IMR-90 (cell line): ENCODE measurements around the gene LYSMD2. TPM values are rescaled to one million over a fixed set of nuclear protein-coding genes. Genes with fewer than 3 reads are reported as not detected.

Experiments
- ATAC-seq: fragments of 200-7000 bp; cut with Tn5 transposase; 2 replicates; pipeline ENCODE4 v1.9.1; 2020; ENCODE audit warnings: low read depth, mild to moderate bottlenecking, moderate library complexity
- BruUV-seq: library from RNA; stranded (reverse); fragments of 400-500 nt; replicated peaks from 2 replicates; lab custom pipeline; 2021; lab: Mats Ljungman, UMichigan
- CTCF ChIA-PET: fragments of 300-600 bp; formaldehyde crosslinking; extraction: SDS; loops from one replicate; lab custom pipeline; 2021; ENCODE audit warnings: antibody characterized with exemption; lab: Yijun Ruan, JAX
- POLR2A ChIA-PET: fragments of 300-600 bp; sonication (Branson Sonifier 250); formaldehyde crosslinking; loops from one replicate; lab custom pipeline; 2022; ENCODE audit warnings: antibody characterized with exemption; ENCODE audit not compliant: unreplicated experiment; lab: Charles Lee
- DNase-seq: peaks from one replicate; pipeline ENCODE4 v3.0.0; 2013
- H2AFZ ChIP-seq: replicated peaks from 2 replicates; pipeline ENCODE3; 2013; ENCODE audit warnings: low read length, mild to moderate bottlenecking; ENCODE audit not compliant: poor library complexity
- H2AK5ac ChIP-seq: 2 replicates; pipeline ENCODE4 v1.6.1; 2013; ENCODE audit warnings: low read depth, low read length, inconsistent platforms
- H2AK9ac ChIP-seq: replicated peaks from 2 replicates; pipeline ENCODE3; 2013; ENCODE audit warnings: mild to moderate bottlenecking, low read depth, low read length, moderate library complexity; ENCODE audit not compliant: poor library complexity
- H2BK120ac ChIP-seq: 2 replicates; pipeline ENCODE4 v1.6.1; 2013; ENCODE audit warnings: low read depth, low read length, inconsistent platforms
- H2BK15ac ChIP-seq: 3 replicates; pipeline ENCODE4 v1.6.1; 2013; ENCODE audit warnings: low read depth, low read length, inconsistent platforms
- H2BK20ac ChIP-seq: 2 replicates; pipeline ENCODE4 v1.6.1; 2013; ENCODE audit warnings: low read depth, mild to moderate bottlenecking, inconsistent platforms, low read length, moderate library complexity
- H2BK5ac ChIP-seq: 2 replicates; pipeline ENCODE4 v1.6.1; 2013; ENCODE audit warnings: mild to moderate bottlenecking, low read depth, low read length, inconsistent platforms; ENCODE audit not compliant: poor library complexity, severe bottlenecking
- H3K14ac ChIP-seq: replicated peaks from 2 replicates; pipeline ENCODE4 v1.6.1; 2013; ENCODE audit warnings: low read depth, low read length, inconsistent platforms
- H3K18ac ChIP-seq: 2 replicates; pipeline ENCODE4 v1.6.1; 2013; ENCODE audit warnings: low read depth, low read length, control low read depth
- H3K23ac ChIP-seq: 2 replicates; pipeline ENCODE4 v1.6.1; 2013; ENCODE audit warnings: low read depth, low read length, inconsistent platforms
- H3K27ac ChIP-seq: 2 replicates; pipeline ENCODE4 v1.5.1; 2013; ENCODE audit warnings: mild to moderate bottlenecking, control low read depth, low read length; ENCODE audit not compliant: insufficient read depth
- H3K27me3 ChIP-seq: 2 replicates; pipeline ENCODE4 v1.6.1; 2013; ENCODE audit warnings: low read length; ENCODE audit not compliant: control insufficient read depth, insufficient read depth
- H3K36me3 ChIP-seq: 2 replicates; pipeline ENCODE4 v1.6.1; 2013; ENCODE audit warnings: low read length, mixed read lengths; ENCODE audit not compliant: control insufficient read depth, insufficient read depth
- H3K4ac ChIP-seq: 2 replicates; pipeline ENCODE4 v1.6.1; 2013; ENCODE audit warnings: low read depth, low read length, inconsistent platforms
- H3K4me1 ChIP-seq: 2 replicates; pipeline ENCODE4 v1.6.1; 2013; ENCODE audit warnings: low read length, mixed read lengths; ENCODE audit not compliant: control insufficient read depth, insufficient read depth
- H3K4me2 ChIP-seq: 2 replicates; pipeline ENCODE4 v1.6.1; 2013; ENCODE audit warnings: low read depth, mild to moderate bottlenecking, control low read depth, low read length, moderate library complexity
- H3K4me3 ChIP-seq: 2 replicates; pipeline ENCODE4 v1.5.1; 2013; ENCODE audit warnings: low read depth, mild to moderate bottlenecking, control low read depth, low read length, moderate library complexity; ENCODE audit not compliant: insufficient read depth
- H3K56ac ChIP-seq: 2 replicates; pipeline ENCODE4 v1.6.1; 2013; ENCODE audit warnings: low read length, inconsistent platforms; ENCODE audit not compliant: insufficient read depth; ENCODE audit errors: extremely low read depth
- H3K79me1 ChIP-seq, 2 experiments: 2 replicates each; pipeline ENCODE4 v1.6.1; 2013; ENCODE audit warnings: low read length in 2 of 2, inconsistent platforms in 1 of 2, low read depth in 1 of 2
- H3K9ac ChIP-seq: 2 replicates; pipeline ENCODE4 v1.6.1; 2013; ENCODE audit warnings: low read depth, low read length, control low read depth
- H3K9me1 ChIP-seq: 2 replicates; pipeline ENCODE4 v1.6.1; 2013; ENCODE audit warnings: low read length, inconsistent platforms; ENCODE audit not compliant: insufficient read depth
- H3K9me3 ChIP-seq: 2 replicates; pipeline ENCODE4 v1.6.1; 2013; ENCODE audit warnings: low read length; ENCODE audit not compliant: control insufficient read depth, insufficient read depth
- H4K20me1 ChIP-seq: 2 replicates; pipeline ENCODE4 v1.6.1; 2013; ENCODE audit warnings: low read length, inconsistent platforms; ENCODE audit not compliant: insufficient read depth
- H4K5ac ChIP-seq: 2 replicates; pipeline ENCODE4 v1.6.1; 2013; ENCODE audit warnings: mild to moderate bottlenecking, low read depth, low read length, control low read depth
- H4K8ac ChIP-seq, 2 experiments: 2 replicates each; pipeline ENCODE4 v1.6.1; 2013; ENCODE audit warnings: low read depth in 2 of 2, low read length in 2 of 2, control low read depth in 1 of 2, inconsistent platforms in 1 of 2
- H4K91ac ChIP-seq: 2 replicates; pipeline ENCODE4 v1.6.1; 2013; ENCODE audit warnings: low read depth, low read length, inconsistent platforms; ENCODE audit not compliant: insufficient read depth
- BHLHE40 ChIP-seq: fragments of 150-350 bp; IDR thresholded peaks from 2 replicates; pipeline ENCODE4 v1.6.1; 2016; ENCODE audit warnings: mild to moderate bottlenecking, low read depth, low read length
- CEBPB ChIP-seq: IDR thresholded peaks from 2 replicates; pipeline ENCODE4 v1.6.1; 2012; ENCODE audit warnings: low read depth, low read length, improper control_type of control experiment
- MXI1 ChIP-seq: IDR thresholded peaks from 2 replicates; pipeline ENCODE4 v1.6.1; 2012; ENCODE audit warnings: low read depth, mild to moderate bottlenecking, low read length, moderate library complexity, borderline replicate concordance
- POLR2A ChIP-seq: IDR thresholded peaks from 2 replicates; pipeline ENCODE4 v1.6.1; 2012; ENCODE audit warnings: mild to moderate bottlenecking, low read depth, low read length
- WGBS, 2 experiments: methylation state at CpG; one replicate each; pipeline versions ENCODE4 v1.1.5 to v1.1.7; 2013; ENCODE audit warnings: missing lambda C conversion rate in 2 of 2; ENCODE audit not compliant: insufficient read length in 1 of 2; ENCODE audit errors: extremely low coverage in 2 of 2; 5-methylcytosine and 5-hydroxymethylcytosine counted together
- dilution Hi-C: fragments of 300-500 bp; cut with HindIII; formaldehyde crosslinking; loops from one replicate; pipeline ENCODE4 v1.14.3; 2018; ENCODE audit warnings: low sequenced_read_pairs; ENCODE audit not compliant: unreplicated experiment
- in situ Hi-C: fragments of 300-500 bp; cut with MboI; formaldehyde crosslinking; loops from 3 replicates; pipeline ENCODE4 v1.14.3; 2019; ENCODE audit warnings: low sequenced_read_pairs, inconsistent platforms, mixed read lengths
- intact Hi-C: fragments of 100-400 bp; cut with micrococcal nuclease; formaldehyde crosslinking; loops from 2 replicates; pipeline ENCODE4 v1.10.0; 2022
- polyA plus RNA-seq, 3 experiments: library from polyadenylated mRNA; depleted of rRNA; stranded (reverse); fragments of >200 nt; gene quantifications; 2 replicates each; pipeline ENCODE4 v1.2.3, GENCODE V29; 2012; ENCODE audit warnings: low replicate concordance in 1 of 3
- total RNA-seq: library from RNA; depleted of rRNA; stranded (reverse); fragments of >200 nt; gene quantifications from 2 replicates; pipeline ENCODE4 v1.2.3, GENCODE V29; 2012
- TF ChIP-seq, protein P1 (sequence below): conservative IDR thresholded peaks from 2 replicates; pipeline ENCODE4 v1.5.1; 2012; ENCODE audit warnings: mild to moderate bottlenecking, low read depth, low read length, improper control_type of control experiment

LYSMD2 gene
- total and polyA plus RNA-seq, 2 of the 4 experiments (the other 2 are of a cell fraction) = 5.9 to 6.0 TPM

DNA sequence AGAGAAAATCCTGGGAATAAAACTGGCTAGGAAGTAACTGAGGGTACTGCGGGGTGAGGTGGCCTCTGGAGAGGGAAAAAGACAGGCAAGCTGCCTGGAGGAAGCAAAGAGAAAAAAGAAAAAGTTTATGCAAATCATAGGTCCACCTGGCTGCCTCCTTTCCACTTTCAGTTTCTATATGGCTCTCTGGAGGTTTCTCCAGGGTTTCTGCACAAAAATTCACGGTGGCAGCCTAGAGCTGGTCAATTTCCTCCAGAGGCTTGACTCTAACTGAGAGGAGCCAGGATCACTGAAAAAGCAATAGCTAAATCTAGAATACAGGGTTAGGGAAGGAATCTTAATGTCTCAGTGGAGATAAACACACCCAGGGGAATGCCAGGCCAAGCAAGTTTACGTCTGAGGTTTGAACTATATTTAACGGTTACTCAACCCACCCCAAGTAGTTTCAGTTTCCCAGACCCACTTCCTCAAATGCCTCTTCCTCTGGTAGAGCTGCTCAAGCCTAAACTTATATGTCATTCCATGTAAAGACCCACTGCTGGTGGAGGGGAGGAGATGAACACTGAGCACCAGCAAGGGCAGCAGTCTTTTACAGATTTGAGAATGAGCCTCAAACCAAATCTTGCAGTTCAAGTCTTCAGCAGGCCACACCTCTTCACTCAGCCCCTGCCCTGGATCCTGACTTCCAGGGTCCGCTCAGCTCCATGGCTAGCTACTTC, 5.7 kb downstream of the LYSMD2 start:
- Histone ChIP-seq H3K4me2 (peak overlapping the region; percentile 75), H2BK15ac (peak overlapping the region; percentile 82), H3K27ac (peak overlapping the region; percentile 55), H2BK5ac (peak overlapping the region; percentile 59), H3K4me3 (peak overlapping the region; percentile 34), H2BK20ac (peak overlapping the region; percentile 70), H3K79me1 (peaks cover 21 to 71% of the 10 kb centered on the region in 2 experiments), H3K4me1 (peaks cover 17% of the 10 kb centered on the region), H3K56ac (peak overlapping the region; percentile 25; the same call in 1 of the 2 replicates), H3K14ac (peak overlapping the region; percentile 62), H2BK120ac (peak overlapping the region; percentile 69), H3K18ac (peak overlapping the region; percentile 73), H2AFZ (peak overlapping the region; percentile 63), H3K9ac (peak overlapping the region; percentile 56), H2AK5ac (peak overlapping the region; percentile 45), H3K27me3 (no peaks in the 10 kb centered on the region), H2AK9ac (peak overlapping the region; percentile 70), H4K91ac (peak overlapping the region; percentile 54; the same call in 1 of the 2 replicates), H4K20me1 (peaks cover 9% of the 10 kb centered on the region; the same call in 1 of the 2 replicates), H3K36me3 (no peaks in the 10 kb centered on the region), H3K23ac (peak overlapping the region; percentile 61; the same call in 1 of the 2 replicates), H3K4ac (peak overlapping the region; percentile 71), H3K9me3 (no peaks in the 10 kb centered on the region), H4K5ac (peak overlapping the region; percentile 55; the same call in 1 of the 2 replicates), H4K8ac (peak overlapping the region; percentile 42 to 81; a peak in 3 of 4 replicates), H3K9me1 (peaks cover 15% of the 10 kb centered on the region)
- intact Hi-C loops (no loop called here), dilution Hi-C loops (no loop called here), in situ Hi-C loops (no loop called here)
- TF ChIP-seq, protein P1, sequence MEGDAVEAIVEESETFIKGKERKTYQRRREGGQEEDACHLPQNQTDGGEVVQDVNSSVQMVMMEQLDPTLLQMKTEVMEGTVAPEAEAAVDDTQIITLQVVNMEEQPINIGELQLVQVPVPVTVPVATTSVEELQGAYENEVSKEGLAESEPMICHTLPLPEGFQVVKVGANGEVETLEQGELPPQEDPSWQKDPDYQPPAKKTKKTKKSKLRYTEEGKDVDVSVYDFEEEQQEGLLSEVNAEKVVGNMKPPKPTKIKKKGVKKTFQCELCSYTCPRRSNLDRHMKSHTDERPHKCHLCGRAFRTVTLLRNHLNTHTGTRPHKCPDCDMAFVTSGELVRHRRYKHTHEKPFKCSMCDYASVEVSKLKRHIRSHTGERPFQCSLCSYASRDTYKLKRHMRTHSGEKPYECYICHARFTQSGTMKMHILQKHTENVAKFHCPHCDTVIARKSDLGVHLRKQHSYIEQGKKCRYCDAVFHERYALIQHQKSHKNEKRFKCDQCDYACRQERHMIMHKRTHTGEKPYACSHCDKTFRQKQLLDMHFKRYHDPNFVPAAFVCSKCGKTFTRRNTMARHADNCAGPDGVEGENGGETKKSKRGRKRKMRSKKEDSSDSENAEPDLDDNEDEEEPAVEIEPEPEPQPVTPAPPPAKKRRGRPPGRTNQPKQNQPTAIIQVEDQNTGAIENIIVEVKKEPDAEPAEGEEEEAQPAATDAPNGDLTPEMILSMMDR = no peak
- TF ChIP-seq BHLHE40 (no peak), POLR2A (no peak), MXI1 (no peak), CEBPB (peak; percentile 74)
- no TSS peak for BruUV-seq
- DNase-seq = peak; percentile 85
- ATAC-seq = peak; percentile 80
- 100% methylated on average over 1 of the region's 5 CpGs; no CpG with 5 or more reads in 1 of the 2 experiments for WGBS, 2 experiments
- CTCF ChIA-PET = interaction anchor here (1.5 kb wide), 2 partner anchors 45 to 49 kb away, joined by 4 to 8 read pairs; no protein-coding TSS in a partner anchor
- POLR2A ChIA-PET = no interaction called here
